Calu3 (cell line): ENCODE measurements around the gene EME1. TPM values are rescaled to one million over a fixed set of nuclear protein-coding genes. Genes with fewer than 3 reads are reported as not detected.

ENCODE experiments used
- BruUV-seq: library from RNA; stranded (reverse); fragments of 400-500 nt; replicated peaks from 2 replicates; lab custom pipeline; 2021; lab: Mats Ljungman, UMichigan
- CTCF ChIA-PET: fragments of 300-600 bp; sonication (Branson Sonifier 250); formaldehyde crosslinking; loops from one replicate; lab custom pipeline; 2022; ENCODE audit warnings: antibody characterized with exemption; lab: Charles Lee
- DNase-seq: peaks from one replicate; pipeline ENCODE4 v3.0.0; 2022
- H3K27ac Mint-ChIP-seq: one replicate; pipeline ENCODE4 v1.8.0; 2022; ENCODE audit warnings: mixed read lengths; ENCODE audit not compliant: unreplicated experiment
- H3K27me3 Mint-ChIP-seq: one replicate; pipeline ENCODE4 v1.8.0; 2022; ENCODE audit warnings: mixed read lengths; ENCODE audit not compliant: unreplicated experiment
- H3K36me3 Mint-ChIP-seq: one replicate; pipeline ENCODE4 v1.8.0; 2022; ENCODE audit warnings: mild to moderate bottlenecking, moderate library complexity, mixed read lengths; ENCODE audit not compliant: insufficient read depth, unreplicated experiment
- H3K4me1 Mint-ChIP-seq: one replicate; pipeline ENCODE4 v1.8.0; 2022; ENCODE audit warnings: mild to moderate bottlenecking, low read depth, mixed read lengths; ENCODE audit not compliant: unreplicated experiment
- H3K4me3 Mint-ChIP-seq: one replicate; pipeline ENCODE4 v1.8.0; 2022; ENCODE audit warnings: mild to moderate bottlenecking, low read depth, moderate library complexity, mixed read lengths; ENCODE audit not compliant: unreplicated experiment
- H3K9me3 Mint-ChIP-seq: one replicate; pipeline ENCODE4 v1.8.0; 2022; ENCODE audit warnings: low read depth, mixed read lengths; ENCODE audit not compliant: unreplicated experiment
- CTCF ChIP-seq: fragments of 200-600 bp; IDR thresholded peaks from one replicate; pipeline ENCODE4 v1.8.0; 2022; ENCODE audit warnings: antibody characterized with exemption; ENCODE audit not compliant: unreplicated experiment
- intact Hi-C: fragments of 100-400 bp; cut with micrococcal nuclease; formaldehyde crosslinking; loops from one replicate; pipeline ENCODE4 v1.10.0; 2022; ENCODE audit not compliant: unreplicated experiment
- total RNA-seq: library from RNA; stranded (reverse); gene quantifications from 2 replicates; pipeline ENCODE4 v1.2.3, GENCODE V29; 2022

The EME1 gene
- total RNA-seq, 1 experiment from 2014 or later: 33.5 TPM

DNA sequence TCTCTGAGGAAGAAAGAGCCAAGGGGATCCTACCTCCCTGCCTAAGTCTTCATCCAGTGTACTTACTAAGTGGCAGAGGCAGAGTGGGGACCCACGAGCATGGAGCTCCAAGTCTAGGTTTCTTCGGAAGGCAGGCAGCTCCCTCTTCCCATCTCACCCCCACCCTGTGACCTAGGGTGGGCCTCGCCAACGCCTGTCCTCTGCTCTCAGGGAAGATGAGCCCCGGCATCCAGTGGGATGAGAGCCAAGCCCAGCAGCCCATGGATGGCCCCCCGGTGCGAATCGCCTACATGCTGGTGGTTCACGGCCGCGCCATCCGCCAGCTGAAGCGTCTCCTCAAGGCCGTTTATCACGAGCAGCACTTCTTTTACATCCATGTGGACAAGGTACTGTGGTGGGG is 18.8 kb upstream of the EME1 start:
- H3K4me3 Mint-ChIP-seq: no peak overlapping the region
- no peaks in the 10 kb centered on the region for H3K9me3 Mint-ChIP-seq
- no peaks in the 10 kb centered on the region for H3K4me1 Mint-ChIP-seq
- CTCF ChIA-PET: no interaction called here
- no peak overlapping the region for H3K27ac Mint-ChIP-seq
- peaks cover 42% of the 10 kb centered on the region for H3K36me3 Mint-ChIP-seq
- no peaks in the 10 kb centered on the region for H3K27me3 Mint-ChIP-seq
- BruUV-seq: no TSS peak
- no peak for DNase-seq
- intact Hi-C loops: no loop called here
- TF ChIP-seq CTCF: no peak

GRCh38 chr17:50354776-50355175 is 18.3 kb upstream of the EME1 start:
- H3K36me3 Mint-ChIP-seq: peaks cover 44% of the 10 kb centered on the region

DNA sequence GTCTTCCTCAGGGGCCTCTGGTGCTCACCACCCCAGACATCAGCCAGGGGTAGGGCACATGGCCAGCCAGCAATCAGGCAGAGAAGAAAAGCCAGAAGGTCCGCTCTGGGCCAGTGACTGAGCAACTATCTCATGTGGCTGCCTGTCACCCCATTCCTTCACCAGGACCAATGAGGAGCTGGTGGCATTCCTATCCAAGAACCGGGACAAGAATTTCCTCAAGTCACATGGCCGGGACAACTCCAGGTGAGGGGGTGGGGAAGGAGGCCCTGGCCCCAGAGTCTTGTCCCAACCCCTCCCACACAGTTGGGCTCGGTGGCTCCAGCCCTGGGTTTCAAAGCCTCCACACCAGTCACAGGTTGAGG is 17.7 kb upstream of the EME1 start:
- no peaks in the 10 kb centered on the region for H3K9me3 Mint-ChIP-seq
- no peak overlapping the region for H3K27ac Mint-ChIP-seq
- BruUV-seq: no TSS peak
- H3K4me1 Mint-ChIP-seq: no peaks in the 10 kb centered on the region
- no peak for DNase-seq
- TF ChIP-seq CTCF: no peak
- intact Hi-C loops: no loop called here
- H3K36me3 Mint-ChIP-seq: peaks cover 44% of the 10 kb centered on the region
- CTCF ChIA-PET: interaction anchor here (0.5 kb wide), 1 partner anchor 156 kb away, joined by 4 read pairs; no protein-coding TSS in a partner anchor
- no peak overlapping the region for H3K4me3 Mint-ChIP-seq
- no peaks in the 10 kb centered on the region for H3K27me3 Mint-ChIP-seq

More at GRCh38 chr17:50354776-50355175, 18.3 kb upstream of the EME1 start:
- H3K4me1 Mint-ChIP-seq: no peaks in the 10 kb centered on the region
- H3K4me3 Mint-ChIP-seq: no peak overlapping the region
- TF ChIP-seq CTCF: no peak
- no TSS peak for BruUV-seq
- H3K27me3 Mint-ChIP-seq: no peaks in the 10 kb centered on the region
- H3K27ac Mint-ChIP-seq: no peak overlapping the region
- intact Hi-C loops: no loop called here
- H3K9me3 Mint-ChIP-seq: no peaks in the 10 kb centered on the region
- DNase-seq: no peak
- CTCF ChIA-PET: no interaction called here

GRCh38 chr17:50355701-50356341 is 17.2 kb upstream of the EME1 start:
- Mint-ChIP-seq H3K36me3 (peaks cover 48% of the 10 kb centered on the region), H3K27me3 (no peaks in the 10 kb centered on the region), H3K27ac (no peak overlapping the region), H3K4me3 (no peak overlapping the region), H3K9me3 (no peaks in the 10 kb centered on the region), H3K4me1 (no peaks in the 10 kb centered on the region)
- DNase-seq: no peak
- intact Hi-C loops: no loop called here
- TSS peak; percentile 8 for BruUV-seq
- TF ChIP-seq CTCF: no peak
- CTCF ChIA-PET: interaction anchor here (0.5 to 0.6 kb wide), 2 partner anchors 17 to 156 kb away, joined by 3 to 4 read pairs; no protein-coding TSS in a partner anchor
